BJ (cell line): ENCODE results near the gene SEC24A. TPM values are rescaled to one million over a fixed set of nuclear protein-coding genes. Genes with fewer than 3 reads are reported as not detected.

Source experiments
- CTCF ChIA-PET: fragments of 350-600 bp; formaldehyde crosslinking; extraction: SDS; loops from one replicate; lab custom pipeline; 2021; ENCODE audit warnings: antibody characterized with exemption, inconsistent platforms; lab: Yijun Ruan, JAX
- POLR2A ChIA-PET: fragments of 300-600 bp; sonication (Branson Sonifier 250); formaldehyde crosslinking; extraction: SDS; loops from one replicate; lab custom pipeline; 2021; ENCODE audit warnings: antibody characterized with exemption; lab: Charles Lee
- DNase-seq: peaks from one replicate; pipeline ENCODE4 v3.0.0-alpha.2; 2011; ENCODE audit warnings: low read depth
- H3K27me3 ChIP-seq: 2 replicates; pipeline ENCODE4 v1.6.0; 2011; ENCODE audit warnings: low read length; ENCODE audit not compliant: control insufficient read depth, insufficient read depth
- H3K36me3 ChIP-seq: 2 replicates; pipeline ENCODE4 v1.5.1; 2011; ENCODE audit warnings: low read length; ENCODE audit not compliant: control insufficient read depth, insufficient read depth
- H3K4me3 ChIP-seq: 2 replicates; pipeline ENCODE4 v1.5.1; 2011; ENCODE audit warnings: low read depth, mild to moderate bottlenecking, control low read depth, low read length
- CTCF ChIP-seq: IDR thresholded peaks from 2 replicates; pipeline ENCODE4 v1.5.1; 2011; ENCODE audit warnings: low read depth, mild to moderate bottlenecking, control low read depth, inconsistent platforms, low read length, moderate library complexity; ENCODE audit not compliant: insufficient read depth
- polyA plus RNA-seq: library from polyadenylated mRNA; depleted of rRNA; stranded (reverse); fragments of >200 nt; gene quantifications from 2 replicates; pipeline ENCODE4 v1.2.3, GENCODE V29; 2011

SEC24A gene
- polyA plus RNA-seq, 1 experiment = 27.9 TPM

- no peak for TF ChIP-seq CTCF
- ChIA-PET POLR2A (no interaction called here), CTCF (no interaction called here)
- DNase-seq = no peak
- Histone ChIP-seq H3K36me3 (no peaks in the 10 kb centered on the region), H3K27me3 (no peaks in the 10 kb centered on the region), H3K4me3 (no peak overlapping the region)
Observed at GRCh38 chr5:134637116-134637721, 11.4 kb upstream of the SEC24A start.

GRCh38 chr5:134638760-134639201 is 9.8 kb upstream of the SEC24A start:
- CTCF ChIA-PET = interaction anchor here (0.7 kb wide), 1 partner anchor 51 kb away, joined by 4 read pairs; no protein-coding TSS in a partner anchor
- POLR2A ChIA-PET = no interaction called here
- Histone ChIP-seq H3K4me3 (no peak overlapping the region), H3K36me3 (no peaks in the 10 kb centered on the region), H3K27me3 (no peaks in the 10 kb centered on the region)
- DNase-seq = no peak
- TF ChIP-seq CTCF = no peak

GRCh38 chr5:134642931-134643530 is 5.6 kb upstream of the SEC24A start:
- no peak for TF ChIP-seq CTCF
- ChIA-PET CTCF (no interaction called here), POLR2A (no interaction called here)
- no peak for DNase-seq
- Histone ChIP-seq H3K4me3 (no peak overlapping the region), H3K27me3 (no peaks in the 10 kb centered on the region), H3K36me3 (no peaks in the 10 kb centered on the region)

- TF ChIP-seq CTCF = no peak
- Histone ChIP-seq H3K4me3 (peak overlapping the region; percentile 99), H3K36me3 (no peaks in the 10 kb centered on the region), H3K27me3 (no peaks in the 10 kb centered on the region)
- POLR2A ChIA-PET = interaction anchor here (0.6 kb wide), 1 partner anchor 17 kb away, joined by 15 read pairs; no protein-coding TSS in a partner anchor
- no peak for DNase-seq
- CTCF ChIA-PET = interaction anchor here (1.1 kb wide), 1 partner anchor 14 kb away, joined by 5 read pairs; no protein-coding TSS in a partner anchor
Observed at GRCh38 chr5:134647750-134648424, 698 bp upstream of the SEC24A start.
